Stimulated activated CD4-positive, alpha-beta T cell treated with anti-CD3 and anti-CD28 coated beads, TNF-alpha, amount 100 ng/mL, for 1 hour (primary cell): ENCODE data around the gene SLC39A6.
"Not testable (repeated sequence)": the region's sequence is repeated elsewhere in the genome, so short reads cannot be mapped to it uniquely, and the experiment has no call there.

Experiments used
- DNase-seq, 3 donors: peaks; one replicate each; pipeline ENCODE4 v3.0.0-alpha.2; 2020; ENCODE audit warnings: low read depth in 3 of 3, low spot score in 1 of 3

SLC39A6 gene

DNA sequence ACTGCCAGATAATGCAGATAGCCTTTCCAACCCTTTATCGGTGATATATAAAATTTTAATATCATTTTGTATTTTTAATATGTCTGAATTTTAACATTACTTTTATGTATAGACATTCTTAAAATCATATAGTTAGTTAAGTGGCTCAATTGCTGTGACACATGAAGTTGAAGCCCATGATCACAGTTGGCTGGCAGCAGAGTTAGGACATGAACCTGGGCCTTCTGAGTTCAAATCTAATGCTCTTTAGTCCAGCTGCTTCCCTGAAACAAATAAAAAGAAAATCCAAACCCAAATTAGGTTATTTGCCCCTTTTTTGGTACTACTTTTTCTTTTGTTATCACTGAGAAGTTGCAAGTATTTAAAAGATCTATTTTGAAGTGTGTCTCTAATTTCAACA lies 6.1 kb upstream of the SLC39A6 start:
- DNase-seq: no peak

DNA sequence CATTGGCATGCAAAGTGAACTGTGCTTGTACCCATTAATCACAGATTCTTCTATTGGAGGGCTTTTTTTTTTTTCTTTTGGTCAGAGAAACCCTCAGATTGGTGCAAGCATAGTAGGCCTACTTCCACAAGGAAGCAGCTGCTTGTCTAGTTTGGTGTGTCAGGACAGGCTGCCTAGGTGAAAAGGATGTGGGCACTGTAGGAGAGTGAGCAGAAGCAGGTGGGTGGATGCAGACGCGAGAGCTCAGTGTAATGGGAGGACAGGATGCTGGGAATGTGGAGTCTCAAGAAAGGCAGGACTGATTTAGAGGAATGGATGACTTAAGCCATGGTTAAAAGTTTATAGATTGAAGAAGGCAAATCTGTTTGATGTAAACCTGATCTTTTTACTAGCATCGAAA lies 3.6 kb upstream of the SLC39A6 start:
- no peak for DNase-seq

GRCh38 chr18:36131692-36132483 lies 2.7 kb upstream of the SLC39A6 start:
- DNase-seq: no peak

DNA sequence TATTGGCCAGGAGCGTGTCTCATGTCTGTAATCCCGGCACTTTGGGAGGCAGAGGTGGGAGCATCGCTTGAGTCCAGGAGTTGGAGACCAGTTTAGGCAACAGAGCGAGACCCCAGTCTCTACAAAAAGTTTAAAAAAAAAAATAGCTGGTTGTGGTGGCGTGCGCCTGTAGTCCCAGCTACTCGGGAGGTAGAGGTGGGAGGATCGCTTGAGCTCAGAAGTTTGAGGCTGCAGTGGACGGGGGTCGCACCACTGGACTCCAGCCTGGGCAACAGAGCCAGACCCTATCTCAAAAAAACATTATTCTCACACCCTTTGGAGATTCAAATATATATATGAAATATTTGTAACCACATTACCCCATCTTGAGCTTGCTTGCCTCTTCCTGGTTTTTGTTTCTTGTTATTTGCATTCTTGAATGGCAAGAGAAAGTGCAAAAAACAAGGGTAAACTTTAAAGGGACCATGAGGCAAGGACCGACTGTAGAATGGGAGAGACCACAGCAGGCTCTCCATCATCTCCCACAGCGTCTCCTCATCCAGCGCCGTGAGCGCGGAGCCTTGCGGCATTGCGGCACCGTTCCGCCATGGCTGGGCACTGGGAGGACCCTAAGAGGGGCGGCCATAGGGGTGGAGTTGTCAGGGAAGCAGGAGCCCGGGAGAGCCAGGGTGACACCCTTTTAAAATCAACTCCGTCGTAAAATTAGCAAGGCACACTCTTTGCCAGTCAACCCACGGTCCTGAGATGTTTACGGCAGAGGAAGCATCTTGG lies 1.9 kb upstream of the SLC39A6 start:
- no peak for DNase-seq

GRCh38 chr18:36130039-36130831 lies 1.1 kb upstream of the SLC39A6 start:
- no peak for DNase-seq

DNA sequence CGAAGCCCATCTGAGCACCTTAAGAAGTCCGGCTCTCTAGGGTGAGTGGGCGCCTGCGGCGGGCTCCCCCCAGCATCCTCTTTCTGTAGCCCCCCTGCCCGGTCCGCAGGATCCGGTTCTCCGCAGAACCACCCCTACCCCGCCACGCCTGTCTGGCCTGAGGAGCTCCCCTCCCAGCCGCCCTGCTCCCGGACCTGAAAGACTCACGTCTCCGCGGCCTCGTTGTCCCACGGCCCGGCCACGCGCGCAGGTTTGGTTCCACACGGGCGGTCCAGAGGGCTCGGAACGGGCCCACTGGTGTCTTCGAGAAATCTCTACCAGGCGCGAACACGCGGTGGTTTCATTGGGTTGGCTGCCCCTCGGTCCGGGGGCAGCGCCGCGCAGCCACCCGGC lies 237 bp downstream of the SLC39A6 start:
- no peak for DNase-seq

GRCh38 chr18:36128530-36128870 lies 640 bp downstream of the SLC39A6 start:
- no peak for DNase-seq

GRCh38 chr18:36127836-36128529 lies 1.2 kb downstream of the SLC39A6 start:
- DNase-seq: no peak

- DNase-seq: no peak
Observed at GRCh38 chr18:36126668-36127067, 2.5 kb downstream of the SLC39A6 start.

DNA sequence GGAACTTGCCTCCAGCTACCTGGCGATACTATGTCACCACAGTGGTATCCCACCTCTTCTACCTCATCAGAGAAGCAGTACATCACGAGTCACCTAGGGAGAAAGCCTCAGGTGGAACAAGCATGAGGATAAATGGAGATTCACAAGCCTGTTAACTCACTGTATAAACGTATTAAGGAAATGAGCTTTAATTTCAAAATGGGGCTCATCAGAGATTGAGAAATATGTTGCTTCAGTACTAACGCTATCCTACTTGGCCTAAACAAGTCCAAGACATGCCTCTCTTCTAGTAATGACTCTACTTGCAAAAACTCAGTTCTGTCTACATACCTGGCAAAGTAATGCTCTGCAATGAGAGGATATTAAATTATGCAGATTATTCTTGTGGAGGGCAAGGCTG lies 4.3 kb downstream of the SLC39A6 start:
- no peak for DNase-seq

DNA sequence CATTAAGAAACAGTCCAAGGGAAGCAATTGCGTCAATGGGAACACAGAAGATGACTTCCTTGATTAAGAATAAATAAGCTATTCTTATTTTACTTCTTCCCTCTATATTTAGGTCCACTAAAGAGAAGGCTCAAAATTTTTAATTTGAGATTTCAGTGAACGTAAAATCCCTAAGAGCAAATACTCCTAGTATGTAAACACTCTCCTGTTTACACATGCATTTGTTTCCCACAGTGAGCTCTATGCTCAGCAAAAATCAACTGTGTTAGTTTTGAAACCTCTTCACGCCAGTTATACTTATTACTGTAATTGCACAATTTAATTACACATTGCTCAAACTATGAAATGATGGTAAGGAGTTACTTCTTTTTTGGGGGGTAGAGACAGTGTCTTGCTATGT lies 8.8 kb downstream of the SLC39A6 start:
- DNase-seq: no peak

- DNase-seq: not testable (repeated sequence)
Observed at GRCh38 chr18:36116771-36117170, 12.4 kb downstream of the SLC39A6 start.

- no peak for DNase-seq
Observed at GRCh38 chr18:36114738-36115137, 14.4 kb downstream of the SLC39A6 start.

GRCh38 chr18:36114251-36114650 lies 14.9 kb downstream of the SLC39A6 start:
- no peak for DNase-seq

- DNase-seq: no peak
Observed at GRCh38 chr18:36112302-36112701, 16.8 kb downstream of the SLC39A6 start.

DNA sequence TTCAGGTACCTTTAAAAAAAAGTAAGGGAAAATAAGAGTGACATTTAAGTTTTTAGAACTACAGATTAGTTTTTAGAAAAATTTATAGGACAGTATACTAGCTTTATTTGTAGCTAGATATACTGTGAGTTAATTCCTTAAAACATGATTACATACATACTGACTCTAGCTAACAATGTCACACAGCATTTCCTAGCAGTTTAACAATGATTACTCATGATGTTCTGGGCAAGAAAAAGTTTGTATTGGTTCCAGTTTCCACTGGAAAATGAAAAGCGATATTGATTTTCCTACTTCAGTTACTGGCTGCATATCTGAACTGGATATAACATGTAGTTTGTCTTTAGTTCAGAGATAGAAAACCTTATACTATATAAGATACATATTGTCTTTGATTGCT lies 19.4 kb downstream of the SLC39A6 start:
- no peak for DNase-seq

GRCh38 chr18:36108601-36109000 lies 20.5 kb downstream of the SLC39A6 start:
- DNase-seq: no peak

GRCh38 chr18:36108196-36108595 lies 20.9 kb downstream of the SLC39A6 start:
- no peak for DNase-seq

- DNase-seq: no peak
Observed at GRCh38 chr18:36107477-36107876, 21.7 kb downstream of the SLC39A6 start.

GRCh38 chr18:36104749-36105148 lies 24.4 kb downstream of the SLC39A6 start:
- DNase-seq: no peak

- no peak for DNase-seq
Observed at GRCh38 chr18:36101943-36102342, 27.2 kb downstream of the SLC39A6 start.
